Measurements from ENCODE around the gene TSSC4. TPM values are rescaled to one million over a fixed set of nuclear protein-coding genes. Genes with fewer than 3 reads are reported as not detected.

TSSC4 gene
- total and polyA plus RNA-seq, 9 of the 15 experiments (the other 6 are each of a cell fraction or from before 2014, with no cell fraction given): 0.41 to 54.2 (median 11.0) TPM

DNA sequence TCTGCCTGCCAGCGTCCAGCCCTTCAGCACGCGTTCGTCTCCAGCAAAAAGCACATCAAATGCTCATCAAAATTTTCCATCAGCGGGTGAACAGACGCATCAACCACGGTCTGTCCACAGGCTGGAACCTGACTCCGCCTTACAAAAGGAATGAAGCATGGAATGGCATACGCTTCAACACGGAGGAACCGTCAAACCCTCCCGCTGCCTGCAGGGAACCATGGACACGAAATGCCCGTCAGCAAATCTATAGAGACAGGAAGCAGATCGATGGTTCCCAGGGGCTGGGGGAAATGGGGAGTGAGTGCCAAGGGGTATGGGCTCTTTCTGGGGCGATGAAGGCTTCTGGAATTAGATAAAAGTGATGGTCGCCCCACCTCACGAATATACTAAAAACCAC lies 16.2 kb downstream of the TSSC4 start (continued):
- TF ChIP-seq CHD7 (IDR thresholded peaks at IDR 0.05; ENCODE audit: low read depth, low read length) (no peak), ILF3 (IDR thresholded peaks at IDR 0.05; ENCODE audit: borderline replicate concordance) (no peak), TFAM (CRISPR knock-in tag; conservative IDR thresholded peaks at IDR 0.05) (no peak), FOS (IDR thresholded peaks at IDR 0.05; ENCODE audit: extremely low read depth, insufficient read length) (no peak), SRSF1 (IDR thresholded peaks at IDR 0.05; ENCODE audit: low read depth, low read length) (no peak), PHB2 (IDR thresholded peaks at IDR 0.05; ENCODE audit: low read depth) (no peak), RAD21 (CRISPR knock-in tag; conservative IDR thresholded peaks at IDR 0.05 in 1 of 2, IDR thresholded peaks at IDR 0.05 in 1 of 2) (no peak), ADNP (tag; IDR thresholded peaks at IDR 0.05) (no peak)

Data from K562 (cell line).